Left ventricle myocardium inferior (tissue), 1 donor: ENCODE results near the gene KCNMA1. TPM values are rescaled to one million over a fixed set of nuclear protein-coding genes. Genes with fewer than 3 reads are reported as not detected.

Experiments used
- DNase-seq: peaks from one replicate; pipeline ENCODE4 v3.0.0-alpha.2; 2020
- H3K27ac ChIP-seq: fragments of 200-600 bp; replicated peaks from 2 replicates; pipeline ENCODE4 v1.8.0; 2021
- H3K27me3 ChIP-seq: fragments of 200-600 bp; 2 replicates; pipeline ENCODE4 v1.8.0; 2021; ENCODE audit warnings: low read depth
- H3K36me3 ChIP-seq: fragments of 200-600 bp; 2 replicates; pipeline ENCODE4 v1.8.0; 2021
- H3K4me1 ChIP-seq: fragments of 200-600 bp; 2 replicates; pipeline ENCODE4 v1.8.0; 2021
- H3K4me3 ChIP-seq: fragments of 200-600 bp; 2 replicates; pipeline ENCODE4 v1.8.0; 2021; ENCODE audit warnings: mild to moderate bottlenecking, moderate library complexity
- H3K9me3 ChIP-seq: fragments of 200-600 bp; replicated peaks from 2 replicates; pipeline ENCODE4 v1.8.0; 2021
- intact Hi-C: fragments of 100-400 bp; cut with micrococcal nuclease; formaldehyde crosslinking; loops from one replicate; pipeline ENCODE4 v1.11.0; 2022
- total RNA-seq: library from RNA; stranded (reverse); fragmentation: NEBNext Ultra II Directional; extraction: Animal tissue kit (Norgen Biotek cat#: 25700); gene quantifications from one replicate; pipeline ENCODE4 v1.2.1, GENCODE V29; 2021
- TF ChIP-seq, protein P1 (sequence below): fragments of 200-600 bp; IDR thresholded peaks from 2 replicates; pipeline ENCODE4 v1.8.0; 2021; ENCODE audit warnings: antibody characterized with exemption, mild to moderate bottlenecking, borderline replicate concordance
- donor health status: DM: no; HTN: yes; CAD: no; lungs with severe emphysema.

The KCNMA1 gene
- total RNA-seq, 1 donor from 2014 or later, result 1.8 TPM

- Histone ChIP-seq H3K9me3 (no peaks in the 10 kb centered on the region), H3K27ac (no peak overlapping the region), H3K36me3 (no peaks in the 10 kb centered on the region), H3K27me3 (peaks cover 74% of the 10 kb centered on the region), H3K4me1 (no peaks in the 10 kb centered on the region), H3K4me3 (no peak overlapping the region)
- intact Hi-C loops, result no loop called here
- DNase-seq, result no peak
- TF ChIP-seq, protein P1, sequence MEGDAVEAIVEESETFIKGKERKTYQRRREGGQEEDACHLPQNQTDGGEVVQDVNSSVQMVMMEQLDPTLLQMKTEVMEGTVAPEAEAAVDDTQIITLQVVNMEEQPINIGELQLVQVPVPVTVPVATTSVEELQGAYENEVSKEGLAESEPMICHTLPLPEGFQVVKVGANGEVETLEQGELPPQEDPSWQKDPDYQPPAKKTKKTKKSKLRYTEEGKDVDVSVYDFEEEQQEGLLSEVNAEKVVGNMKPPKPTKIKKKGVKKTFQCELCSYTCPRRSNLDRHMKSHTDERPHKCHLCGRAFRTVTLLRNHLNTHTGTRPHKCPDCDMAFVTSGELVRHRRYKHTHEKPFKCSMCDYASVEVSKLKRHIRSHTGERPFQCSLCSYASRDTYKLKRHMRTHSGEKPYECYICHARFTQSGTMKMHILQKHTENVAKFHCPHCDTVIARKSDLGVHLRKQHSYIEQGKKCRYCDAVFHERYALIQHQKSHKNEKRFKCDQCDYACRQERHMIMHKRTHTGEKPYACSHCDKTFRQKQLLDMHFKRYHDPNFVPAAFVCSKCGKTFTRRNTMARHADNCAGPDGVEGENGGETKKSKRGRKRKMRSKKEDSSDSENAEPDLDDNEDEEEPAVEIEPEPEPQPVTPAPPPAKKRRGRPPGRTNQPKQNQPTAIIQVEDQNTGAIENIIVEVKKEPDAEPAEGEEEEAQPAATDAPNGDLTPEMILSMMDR, result no peak
Measured at GRCh38 chr10:77513220-77513619, 124.4 kb downstream of the KCNMA1 start.

DNA sequence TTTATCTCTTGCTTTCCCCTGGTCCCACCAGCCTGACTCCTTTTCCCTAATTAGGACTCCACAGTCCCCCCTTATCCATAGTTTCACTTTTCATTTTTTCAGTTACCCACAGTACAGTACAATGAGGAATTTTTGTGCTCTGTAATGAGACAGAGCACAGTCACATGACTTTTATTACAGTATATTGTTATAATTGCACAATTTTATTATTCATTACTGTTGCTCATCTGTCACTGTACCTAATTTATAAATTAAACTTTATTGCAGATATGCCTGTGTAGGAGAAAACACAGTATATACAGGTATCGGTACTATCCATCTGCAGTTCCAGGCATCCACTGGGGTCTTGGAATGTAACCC is 125.4 kb downstream of the KCNMA1 start:
- TF ChIP-seq, protein P1, result no peak
- Histone ChIP-seq H3K27me3 (peaks cover 76% of the 10 kb centered on the region), H3K4me3 (no peak overlapping the region), H3K36me3 (no peaks in the 10 kb centered on the region), H3K9me3 (no peaks in the 10 kb centered on the region), H3K4me1 (no peaks in the 10 kb centered on the region), H3K27ac (no peak overlapping the region)
- intact Hi-C loops, result no loop called here
- DNase-seq, result no peak

GRCh38 chr10:77511498-77512218 is 126.0 kb downstream of the KCNMA1 start:
- Histone ChIP-seq H3K36me3 (no peaks in the 10 kb centered on the region), H3K4me1 (no peaks in the 10 kb centered on the region), H3K4me3 (no peak overlapping the region), H3K27ac (no peak overlapping the region), H3K9me3 (no peaks in the 10 kb centered on the region), H3K27me3 (peaks cover 71% of the 10 kb centered on the region)
- no peak for DNase-seq
- intact Hi-C loops, result no loop called here
- TF ChIP-seq, protein P1, result no peak

GRCh38 chr10:77510695-77511094 is 126.9 kb downstream of the KCNMA1 start:
- no peak for DNase-seq
- Histone ChIP-seq H3K27me3 (peaks cover 69% of the 10 kb centered on the region), H3K9me3 (no peaks in the 10 kb centered on the region), H3K4me3 (no peak overlapping the region), H3K27ac (no peak overlapping the region), H3K4me1 (no peaks in the 10 kb centered on the region), H3K36me3 (no peaks in the 10 kb centered on the region)
- TF ChIP-seq, protein P1, result no peak
- intact Hi-C loops, result no loop called here

GRCh38 chr10:77510294-77510693 is 127.3 kb downstream of the KCNMA1 start:
- H3K9me3 ChIP-seq, result no peaks in the 10 kb centered on the region
- intact Hi-C loops, result no loop called here
- no peaks in the 10 kb centered on the region for H3K36me3 ChIP-seq
- no peaks in the 10 kb centered on the region for H3K4me1 ChIP-seq
- no peak overlapping the region for H3K4me3 ChIP-seq
- TF ChIP-seq, protein P1, result no peak
- H3K27me3 ChIP-seq, result peaks cover 70% of the 10 kb centered on the region
- no peak for DNase-seq
- H3K27ac ChIP-seq, result no peak overlapping the region
